HPDE6-E6E7 (cell line): ENCODE measurements around the gene NECTIN1.

Source experiments
- DNase-seq: peaks from one replicate; pipeline ENCODE4 v3.0.0; 2011; ENCODE audit warnings: missing footprints; ENCODE audit errors: extremely low spot score

The NECTIN1 gene

DNA sequence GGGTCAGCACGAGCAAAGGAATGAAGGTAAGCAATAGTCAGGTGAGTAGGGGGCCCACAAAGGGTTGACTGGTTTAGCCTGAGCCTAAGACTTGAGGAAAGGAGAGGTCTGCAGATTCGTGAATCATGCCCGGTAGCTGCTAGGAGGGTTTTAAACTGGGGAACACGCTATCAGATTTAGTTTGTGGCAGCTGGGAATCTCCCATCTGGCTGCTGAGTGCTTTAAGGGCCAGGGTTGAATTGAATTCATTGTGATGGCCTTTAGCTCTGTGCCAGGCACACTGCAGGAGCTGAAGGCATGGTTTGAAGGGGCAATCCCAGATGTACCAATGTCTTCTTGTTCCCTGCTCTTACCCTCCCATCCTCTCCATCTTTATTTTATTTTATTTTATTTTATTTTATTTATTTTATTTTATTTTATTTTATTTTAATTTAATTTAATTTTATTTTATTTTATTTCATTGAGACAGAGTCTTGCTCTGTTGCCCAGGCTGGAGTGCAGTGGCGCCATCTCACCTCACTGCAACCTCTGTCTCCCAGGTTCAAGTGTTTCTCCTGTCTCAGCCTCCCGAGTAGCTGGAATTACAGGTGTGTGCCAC lies 1.9 kb upstream of the NECTIN1 start:
- DNase-seq: no peak

DNA sequence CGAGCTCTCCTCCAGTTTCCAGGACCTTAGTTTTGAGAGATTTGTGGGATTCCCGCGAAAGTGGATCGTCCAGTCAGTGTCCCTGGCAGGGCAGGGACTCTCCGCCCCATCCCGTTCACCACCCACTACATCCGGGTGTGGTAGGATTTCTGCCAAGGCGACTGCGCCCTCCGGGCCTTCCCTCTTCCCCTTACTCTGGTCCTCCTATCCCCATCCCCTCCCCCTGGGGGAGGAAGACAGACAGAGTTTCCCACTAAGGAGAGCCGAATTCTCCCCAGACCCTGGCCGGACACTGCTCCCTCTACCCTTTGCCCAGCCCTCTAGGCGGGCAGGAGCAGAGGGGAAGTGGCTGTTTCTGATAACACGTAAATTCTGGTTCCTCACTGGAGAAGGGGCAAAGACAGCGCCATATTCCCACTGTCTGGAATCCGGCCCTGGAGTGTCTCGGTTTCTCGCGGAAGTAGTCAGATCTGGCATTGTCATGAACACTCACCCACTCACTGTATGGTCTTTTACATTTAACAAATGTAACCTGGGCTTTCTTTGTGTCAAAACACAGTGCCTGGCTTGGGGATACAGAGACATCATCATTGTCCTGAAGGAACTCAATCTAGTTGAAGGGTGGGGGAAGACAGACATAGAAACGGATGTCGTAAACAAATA lies 1.1 kb upstream of the NECTIN1 start:
- DNase-seq: no peak

DNA sequence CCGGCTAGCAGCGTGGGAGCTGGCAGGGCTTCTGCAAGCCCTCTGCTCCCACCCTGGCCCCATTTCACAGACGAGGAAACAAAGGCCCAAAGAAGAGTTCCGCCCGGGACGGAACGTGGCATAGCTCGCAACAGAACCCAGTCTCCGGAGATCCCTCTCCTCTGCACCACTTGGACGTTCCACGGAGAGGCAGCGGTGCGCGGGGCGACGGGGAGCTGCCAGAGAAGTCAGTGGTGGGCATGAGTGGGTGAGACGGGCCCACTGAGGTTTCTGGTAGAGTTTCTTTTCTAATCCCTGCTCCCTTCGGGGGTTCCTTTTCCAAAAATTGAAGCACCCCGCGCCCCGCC lies 554 bp upstream of the NECTIN1 start:
- DNase-seq: no peak

DNA sequence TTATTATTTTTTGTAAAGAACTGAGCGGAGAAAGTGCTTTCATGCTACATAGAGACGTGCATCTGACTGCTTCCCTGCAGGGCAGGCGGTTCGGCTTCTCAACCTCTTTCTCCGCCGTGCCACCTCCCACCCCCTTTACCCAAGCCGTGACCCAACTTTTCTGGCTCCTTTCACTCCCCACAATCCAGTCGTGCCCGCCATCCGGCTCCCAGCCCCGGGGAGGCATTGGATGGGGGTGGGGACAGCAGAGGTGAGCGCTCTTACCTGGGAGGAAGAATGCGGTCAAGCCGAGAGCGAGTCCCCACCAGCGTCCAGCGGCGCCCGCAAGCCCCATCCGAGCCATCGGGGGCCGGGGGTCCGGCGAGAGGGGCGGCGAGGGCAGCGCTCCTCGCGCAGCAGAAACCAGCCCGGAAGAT lies 781 bp downstream of the NECTIN1 start:
- no peak for DNase-seq

DNA sequence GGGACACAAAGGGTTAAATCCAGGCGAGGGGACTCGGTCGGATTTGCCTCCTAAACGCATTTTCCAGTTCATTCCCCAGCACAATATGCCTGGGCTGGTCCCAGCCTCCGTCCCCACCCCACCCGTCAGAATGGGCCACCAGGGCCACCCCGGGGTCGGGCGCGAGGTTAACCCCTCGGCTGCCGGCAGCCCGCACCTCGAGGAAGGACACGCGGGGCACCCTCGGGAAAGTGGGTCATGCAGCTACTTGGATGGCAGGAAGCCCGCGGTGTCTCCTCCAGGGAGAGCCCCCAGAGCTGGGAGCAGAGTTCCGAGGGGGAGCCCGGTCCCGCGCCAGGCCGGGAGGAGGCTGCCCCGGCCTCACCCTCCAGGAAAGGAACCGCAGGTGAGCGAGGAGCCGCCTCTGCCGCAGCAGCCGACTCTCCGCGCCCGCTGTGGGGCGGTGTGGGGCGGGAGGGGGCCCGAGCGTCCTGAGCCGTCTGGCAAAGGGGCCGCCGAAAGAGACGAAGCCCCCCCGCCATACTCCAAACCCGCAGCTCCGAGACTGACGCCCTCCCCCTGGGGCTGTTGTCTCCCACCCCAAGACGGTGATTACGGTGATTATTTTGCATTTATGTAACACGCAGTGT lies 1.4 kb downstream of the NECTIN1 start:
- DNase-seq: no peak

DNA sequence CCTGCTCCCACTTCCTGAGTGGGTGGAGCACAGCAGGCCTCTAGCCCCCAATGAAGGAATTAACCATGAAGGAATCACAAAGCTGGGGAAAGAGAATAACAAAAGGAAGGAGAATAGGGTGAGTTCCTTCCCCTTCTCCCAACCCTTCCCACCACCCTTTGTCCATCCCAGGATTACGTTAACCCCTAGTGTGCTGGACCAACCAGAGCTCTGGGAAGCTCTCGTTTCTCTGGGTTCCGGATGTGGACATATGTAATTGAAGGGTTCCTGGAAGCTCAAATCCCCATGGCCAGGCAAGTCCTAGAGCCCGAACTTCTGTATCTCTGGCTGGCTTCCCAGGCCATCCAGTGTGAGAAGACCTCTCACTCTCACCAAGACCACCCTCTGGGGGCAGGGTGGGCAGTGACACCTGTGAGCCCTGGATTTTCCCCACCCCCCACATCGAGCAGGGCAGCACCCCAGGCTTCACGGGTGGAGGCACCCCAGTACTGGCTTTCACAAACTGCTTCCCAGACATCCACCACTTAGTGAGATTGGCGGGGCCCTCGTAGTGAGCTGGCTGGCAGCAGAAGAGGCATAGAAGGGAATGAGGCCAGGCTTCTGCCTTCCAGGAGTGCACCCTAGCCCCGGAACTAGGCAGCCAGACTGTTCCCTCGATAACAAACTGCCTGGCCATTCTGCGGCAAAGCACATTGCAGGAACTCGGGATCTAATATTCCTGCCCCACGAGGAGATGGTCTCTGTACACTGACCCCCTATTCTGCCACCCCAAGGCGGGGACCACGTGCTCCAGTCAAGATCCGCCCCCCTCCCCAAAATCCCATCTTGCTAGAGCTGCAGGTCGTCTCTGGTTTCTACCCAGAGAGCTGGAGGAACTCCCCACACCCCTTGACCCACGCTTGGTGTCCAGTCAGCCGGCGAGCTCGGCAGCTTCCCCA lies 2.1 kb downstream of the NECTIN1 start:
- no peak for DNase-seq

DNA sequence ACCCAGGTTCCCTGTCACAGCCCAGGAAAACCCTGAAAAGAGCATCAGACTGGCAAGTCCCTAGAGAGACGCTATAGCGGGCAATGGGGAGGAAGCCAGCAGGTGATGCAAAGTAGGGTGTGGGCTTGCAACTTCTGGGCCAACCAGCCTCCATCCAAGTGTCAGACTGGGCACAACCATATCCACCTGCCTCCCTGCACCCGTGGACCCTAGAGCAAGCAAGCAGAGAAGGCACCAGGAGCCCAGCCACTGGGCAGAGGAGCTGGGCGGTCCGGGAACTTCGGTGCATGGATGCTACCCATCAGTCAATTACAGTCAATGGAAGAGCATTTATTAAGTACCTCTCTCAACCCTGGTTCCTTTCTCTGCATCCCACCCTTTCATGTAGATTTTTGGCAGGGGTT lies 2.8 kb downstream of the NECTIN1 start:
- DNase-seq: no peak

DNA sequence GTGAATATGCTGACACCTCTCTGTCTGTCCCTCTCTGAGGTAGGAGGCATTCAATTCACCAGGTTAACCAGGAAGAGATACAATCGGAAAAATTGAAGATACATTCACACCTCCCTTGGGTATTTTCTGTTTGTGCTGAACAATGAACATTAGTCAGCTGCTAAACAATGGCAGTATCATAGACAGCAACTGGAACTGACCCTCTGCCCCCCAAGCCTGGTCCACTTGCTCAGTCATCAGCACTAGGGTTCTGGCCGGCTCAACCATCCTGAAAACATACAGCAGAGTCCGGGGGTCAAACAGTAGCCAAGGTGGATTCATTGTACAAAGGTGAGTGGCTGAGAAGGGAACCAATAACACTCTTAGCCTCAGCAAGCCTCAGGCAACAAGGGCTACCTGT lies 4.0 kb downstream of the NECTIN1 start:
- no peak for DNase-seq

DNA sequence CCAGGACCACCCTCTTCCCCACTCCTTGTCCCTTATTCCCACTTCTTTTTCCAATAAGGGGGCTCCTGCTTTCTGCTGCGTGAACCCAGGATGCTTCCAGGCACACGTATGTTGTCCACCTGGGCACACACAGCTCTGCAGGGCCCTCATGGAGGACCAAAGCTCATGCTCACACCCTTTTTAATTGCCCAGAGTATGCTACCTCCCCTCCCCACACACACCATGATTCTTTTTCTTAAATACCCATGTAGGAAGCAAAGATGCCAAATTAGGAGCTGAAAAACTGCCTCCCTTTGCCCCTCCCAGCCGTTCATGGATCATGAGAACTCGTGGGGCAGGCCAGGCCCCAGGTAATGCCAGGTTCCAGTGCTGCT lies 5.1 kb downstream of the NECTIN1 start:
- no peak for DNase-seq

DNA sequence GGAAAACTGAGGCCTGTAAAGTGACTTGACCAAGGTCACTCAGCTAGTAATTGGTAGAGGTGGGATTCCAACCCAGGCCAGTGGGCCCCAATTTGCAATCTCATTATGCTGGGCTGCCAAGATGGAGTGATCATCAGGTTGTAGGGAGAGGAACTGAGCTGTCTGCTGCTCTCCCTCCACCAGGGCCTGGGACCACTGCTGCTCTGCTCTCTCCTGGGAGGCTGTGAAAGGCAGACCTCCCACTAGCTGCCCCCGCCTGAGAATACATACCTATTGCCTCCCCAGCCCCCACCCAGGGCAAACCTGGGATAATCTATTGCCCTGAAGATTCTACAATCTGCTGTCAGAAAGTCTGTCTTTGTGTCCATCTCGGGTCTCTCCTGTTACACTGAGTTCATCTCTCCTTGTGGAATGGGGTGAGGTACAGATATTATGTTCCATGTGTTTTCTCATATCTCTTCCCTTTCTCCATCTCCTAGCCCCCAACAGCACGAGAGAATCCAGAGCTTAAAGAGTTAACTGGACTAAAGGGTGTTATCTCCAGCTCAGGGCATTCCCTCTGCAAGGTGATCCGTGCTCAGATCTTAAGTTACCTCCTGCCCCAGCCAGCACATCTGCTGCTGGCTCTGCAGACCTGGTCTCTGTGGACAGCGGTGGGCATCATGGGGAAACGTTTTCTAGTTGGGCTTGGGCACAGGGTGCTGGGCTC lies 5.6 kb downstream of the NECTIN1 start:
- DNase-seq: no peak

DNA sequence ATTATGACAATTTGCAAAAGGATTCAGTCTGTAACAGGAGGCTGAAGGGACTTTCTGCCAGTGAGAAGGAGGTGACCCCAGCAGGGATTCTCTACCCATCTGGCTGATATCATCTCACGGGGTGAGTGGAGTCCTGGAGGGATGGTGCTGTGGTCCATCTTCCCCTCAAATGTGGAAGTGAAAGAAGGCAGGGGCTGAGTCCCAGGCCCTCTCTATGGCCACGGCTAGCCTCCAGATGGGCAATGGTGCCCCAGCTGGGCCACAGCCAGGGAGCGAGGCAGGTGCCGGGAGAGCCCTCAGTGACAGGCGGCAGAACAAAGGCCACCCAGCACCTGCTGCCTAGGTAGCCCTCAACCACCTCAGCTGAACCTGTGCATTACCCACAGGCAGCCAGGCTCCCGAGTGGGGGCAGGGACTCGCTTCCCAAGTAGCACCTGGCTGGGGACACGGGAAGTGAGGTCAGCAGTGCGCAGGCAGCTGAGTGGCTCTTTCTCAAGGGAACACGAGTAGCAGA lies 6.7 kb downstream of the NECTIN1 start:
- DNase-seq: no peak

DNA sequence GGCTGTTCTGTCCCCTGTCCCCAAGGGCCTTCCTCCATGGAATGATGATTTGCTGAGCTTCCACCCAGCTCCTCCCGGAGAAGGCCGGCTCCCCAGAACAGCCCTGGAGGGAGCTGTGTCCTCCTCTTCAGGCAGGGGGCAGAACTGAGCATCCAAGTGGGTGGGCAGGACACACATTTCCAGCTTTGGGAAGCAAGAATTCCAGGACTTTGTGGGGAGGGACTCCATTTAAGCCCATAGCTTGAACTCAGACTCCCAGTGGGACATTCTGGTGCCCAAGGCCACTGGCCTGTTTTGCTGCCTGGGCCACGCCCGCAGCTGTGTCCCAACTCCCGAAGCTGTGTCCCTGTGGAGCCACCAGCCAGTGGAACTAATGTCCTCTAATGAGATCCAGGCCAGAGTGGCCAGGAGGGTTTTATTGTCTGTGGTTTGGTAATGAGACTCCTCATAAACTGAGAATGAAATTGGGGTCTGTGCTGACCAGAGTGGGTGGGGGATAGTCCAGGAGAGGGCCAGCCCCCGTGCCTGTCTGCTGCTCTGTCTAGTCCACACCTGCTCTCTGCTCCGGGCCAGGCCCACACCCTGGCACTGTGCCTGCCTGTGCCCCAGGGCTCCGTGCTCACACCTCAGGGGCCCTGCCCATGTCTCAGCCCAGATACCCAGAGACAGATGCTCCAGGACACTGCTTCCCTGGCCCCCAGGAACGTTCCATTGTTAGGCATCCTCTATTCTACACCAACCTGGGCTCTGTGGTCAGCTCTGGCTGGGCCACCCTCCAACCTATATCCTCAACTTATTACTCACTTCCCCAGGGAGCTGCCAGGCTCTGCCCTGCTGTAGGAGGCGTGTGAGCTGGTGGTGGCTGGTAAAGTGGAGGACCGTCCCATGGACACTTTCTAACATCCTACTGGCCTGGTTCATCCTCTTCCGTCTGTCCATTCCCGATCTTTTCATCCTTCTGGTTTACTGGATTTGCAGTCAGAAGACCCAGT lies 7.6 kb downstream of the NECTIN1 start:
- DNase-seq: no peak

DNA sequence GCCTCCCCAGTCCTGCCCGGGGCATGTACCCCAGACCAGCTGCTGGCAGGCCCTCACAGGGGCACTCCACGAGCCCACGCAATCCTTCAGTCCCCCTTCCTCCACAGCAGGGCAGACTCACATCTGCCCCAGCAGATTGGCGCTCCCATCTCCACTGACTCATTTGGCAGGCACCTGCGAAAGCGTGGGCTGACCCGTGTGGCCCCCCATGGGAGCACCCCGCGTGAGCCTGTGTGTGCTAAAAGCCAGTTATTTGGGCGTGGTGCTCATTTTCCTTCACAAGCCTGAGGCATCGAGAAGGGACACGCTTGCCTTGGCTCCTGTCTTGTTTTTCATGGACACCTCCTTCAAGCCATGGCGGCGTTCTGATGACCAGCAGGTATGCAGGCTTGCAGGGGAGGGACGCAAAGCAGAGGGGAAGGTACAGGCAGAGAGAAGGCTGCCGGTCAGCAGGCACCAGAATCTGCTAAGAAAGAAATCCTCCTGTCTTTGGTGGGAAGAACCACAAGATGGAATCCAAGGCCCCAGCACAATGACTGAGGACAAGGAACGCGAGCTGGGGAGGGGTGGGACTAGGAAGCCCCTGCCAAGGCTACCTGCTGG lies 8.6 kb downstream of the NECTIN1 start:
- no peak for DNase-seq

DNA sequence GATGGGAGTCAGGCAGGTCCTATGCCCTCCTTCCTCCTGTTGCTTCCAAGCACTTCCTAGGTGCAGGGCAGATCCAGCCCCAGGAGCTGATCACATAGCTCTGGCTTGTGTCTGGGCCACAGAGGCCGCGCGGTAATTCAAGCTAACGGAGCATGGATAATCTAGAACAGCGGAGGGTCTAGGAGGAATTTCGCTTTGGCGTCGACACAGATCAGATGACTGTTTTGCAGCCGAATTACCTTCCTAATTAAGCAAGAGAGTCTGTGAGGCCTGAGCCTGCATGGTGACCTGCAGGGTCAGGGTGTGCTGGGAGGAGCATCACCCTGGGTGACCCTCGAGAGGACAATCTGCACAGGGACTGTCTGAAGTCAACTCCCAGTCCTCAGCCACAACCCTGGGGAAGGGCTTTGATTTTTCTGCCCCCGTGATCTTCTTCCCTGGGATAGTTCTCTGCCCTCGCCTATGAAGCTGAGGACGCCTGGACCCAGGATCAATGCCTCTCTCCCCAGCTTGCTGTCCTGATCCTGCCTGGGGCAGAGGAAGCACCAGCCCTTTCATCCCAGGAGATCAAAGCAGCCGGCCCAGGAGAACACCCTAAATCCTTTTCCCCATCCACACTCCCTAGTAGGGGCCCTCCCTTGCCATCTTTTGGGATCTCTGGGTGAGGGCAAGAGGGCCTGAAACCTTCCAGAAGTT lies 11.0 kb downstream of the NECTIN1 start:
- DNase-seq: no peak

DNA sequence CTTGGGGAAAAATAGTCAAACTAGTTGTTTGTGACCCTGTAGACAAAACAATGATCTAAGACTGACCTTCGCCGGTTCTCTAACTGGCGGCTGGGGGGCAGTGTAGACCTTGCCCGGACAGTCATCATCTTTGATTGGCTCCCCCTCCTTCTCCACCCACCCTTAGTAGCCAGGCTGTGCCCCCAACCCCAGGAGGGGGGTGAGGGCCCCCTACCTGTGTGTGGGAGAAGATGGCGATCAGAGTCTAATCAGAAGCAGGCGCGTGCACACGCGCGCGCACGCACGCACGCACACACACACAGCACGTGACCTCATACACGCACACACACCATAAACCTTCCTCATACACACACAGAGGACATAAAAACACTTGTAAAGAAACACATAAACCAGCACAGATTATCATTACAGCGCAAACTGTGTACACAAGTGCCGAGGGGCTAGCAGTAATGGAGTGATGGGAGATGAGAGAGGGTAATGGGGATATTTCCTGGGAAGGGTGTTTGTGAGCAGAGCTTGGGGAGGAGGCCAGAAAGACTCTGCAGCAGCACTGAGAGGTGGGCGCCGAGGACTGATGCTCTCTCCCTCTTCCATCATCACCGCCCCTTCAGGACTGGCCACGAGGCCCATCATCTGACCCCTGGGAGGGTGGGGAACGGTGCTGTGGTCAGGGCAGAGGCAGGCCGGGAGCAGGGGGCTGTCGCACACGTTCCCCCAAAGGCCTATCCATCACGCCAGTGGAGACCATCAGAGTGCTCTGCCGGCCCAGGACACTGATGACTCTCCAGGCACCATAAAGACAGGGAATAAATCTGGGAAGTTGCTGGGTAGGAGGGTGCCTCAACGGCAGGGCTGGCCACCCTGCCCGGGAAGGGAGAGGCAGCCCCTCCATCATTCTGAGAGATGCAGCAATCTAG lies 12.2 kb downstream of the NECTIN1 start:
- no peak for DNase-seq

DNA sequence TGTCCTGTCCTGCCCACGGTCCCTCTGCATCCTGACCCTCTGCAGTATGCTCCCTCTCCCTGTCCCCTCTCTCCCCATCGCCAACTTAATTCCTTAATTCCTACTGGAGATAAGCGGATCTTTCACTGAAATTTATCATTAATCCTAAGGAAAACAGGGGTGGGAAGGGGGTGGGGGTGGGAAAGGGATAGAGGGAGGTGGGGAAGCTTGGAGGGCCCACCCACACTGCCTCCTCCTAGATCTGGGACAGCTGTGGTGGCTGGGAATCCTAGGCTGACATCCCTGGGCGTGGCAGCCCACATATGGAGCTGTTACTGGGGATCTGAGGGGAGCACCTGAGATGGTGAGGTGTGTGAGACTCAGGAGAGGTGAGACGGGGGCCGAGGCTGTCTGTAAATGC lies 14.4 kb downstream of the NECTIN1 start:
- DNase-seq: no peak

DNA sequence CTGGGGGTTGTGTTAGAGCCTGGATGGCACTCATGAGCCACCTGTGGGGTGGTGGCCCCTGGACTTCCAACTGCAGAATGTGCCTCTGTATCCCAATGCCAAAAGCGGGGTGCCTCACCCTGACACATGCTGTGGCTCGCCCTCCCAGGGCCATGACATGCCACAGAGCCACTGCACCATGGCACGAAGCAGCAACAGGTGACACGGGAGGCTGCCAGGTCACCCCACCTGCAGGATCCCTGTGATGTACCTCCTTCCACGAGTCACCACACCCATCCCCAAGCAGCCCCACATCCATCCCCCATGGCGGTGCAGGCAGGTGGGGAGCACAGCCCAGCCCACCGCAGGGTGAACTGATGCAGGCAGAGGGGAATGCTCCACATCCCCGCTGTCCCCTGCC lies 14.8 kb downstream of the NECTIN1 start:
- no peak for DNase-seq

DNA sequence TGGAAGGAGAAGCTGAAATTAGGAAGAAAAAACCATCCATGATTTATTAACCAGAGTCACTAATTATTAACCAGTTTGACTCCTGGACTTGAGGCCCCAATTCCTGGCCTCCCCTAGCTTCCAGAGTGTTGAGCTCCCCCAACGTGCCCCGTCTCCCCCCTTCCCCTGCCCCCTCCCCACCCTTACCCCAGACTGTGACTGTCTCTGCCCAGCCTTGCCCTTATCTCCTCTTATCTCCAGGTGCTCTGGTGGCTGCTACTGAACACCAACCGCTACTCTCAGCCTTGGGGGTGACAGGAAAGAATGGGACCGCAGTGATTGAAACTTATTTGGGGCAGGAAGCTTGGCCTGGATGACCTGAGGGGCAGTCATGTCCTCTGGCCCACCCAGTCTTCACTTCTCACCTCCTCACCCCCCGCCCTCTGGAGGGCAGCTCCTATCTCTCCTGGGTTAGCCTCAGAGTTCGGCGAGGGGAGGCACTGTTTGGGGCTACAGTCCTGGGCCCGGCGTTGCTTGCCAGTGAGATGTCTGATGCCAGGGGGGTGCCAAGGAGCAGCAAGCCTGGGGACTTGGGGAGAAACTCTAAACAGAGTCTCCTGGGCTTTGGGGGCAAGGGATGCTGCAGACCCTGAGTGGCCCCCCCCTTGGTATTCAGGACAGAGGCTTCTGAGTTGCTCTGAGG lies 15.5 kb downstream of the NECTIN1 start:
- DNase-seq: no peak
